Hindlimb muscle (tissue), 1 donor: ENCODE data around the gene LY6G5C. TPM values are rescaled to one million over a fixed set of nuclear protein-coding genes. Genes with fewer than 3 reads are reported as not detected.
"Not testable (repeated sequence)": the region's sequence is repeated elsewhere in the genome, so short reads cannot be mapped to it uniquely, and the experiment has no call there.

ENCODE experiments used
- DNase-seq: peaks from one replicate; pipeline ENCODE4 v3.0.0-alpha.2; 2013
- polyA plus RNA-seq: library from polyadenylated mRNA; unstranded; fragments of 120-200 nt; gene quantifications from one replicate; pipeline ENCODE4 v1.2.1, GENCODE V29; 2013; ENCODE audit not compliant: insufficient read length

Gene LY6G5C
- polyA plus RNA-seq, 1 donor: 6.3 TPM

DNA sequence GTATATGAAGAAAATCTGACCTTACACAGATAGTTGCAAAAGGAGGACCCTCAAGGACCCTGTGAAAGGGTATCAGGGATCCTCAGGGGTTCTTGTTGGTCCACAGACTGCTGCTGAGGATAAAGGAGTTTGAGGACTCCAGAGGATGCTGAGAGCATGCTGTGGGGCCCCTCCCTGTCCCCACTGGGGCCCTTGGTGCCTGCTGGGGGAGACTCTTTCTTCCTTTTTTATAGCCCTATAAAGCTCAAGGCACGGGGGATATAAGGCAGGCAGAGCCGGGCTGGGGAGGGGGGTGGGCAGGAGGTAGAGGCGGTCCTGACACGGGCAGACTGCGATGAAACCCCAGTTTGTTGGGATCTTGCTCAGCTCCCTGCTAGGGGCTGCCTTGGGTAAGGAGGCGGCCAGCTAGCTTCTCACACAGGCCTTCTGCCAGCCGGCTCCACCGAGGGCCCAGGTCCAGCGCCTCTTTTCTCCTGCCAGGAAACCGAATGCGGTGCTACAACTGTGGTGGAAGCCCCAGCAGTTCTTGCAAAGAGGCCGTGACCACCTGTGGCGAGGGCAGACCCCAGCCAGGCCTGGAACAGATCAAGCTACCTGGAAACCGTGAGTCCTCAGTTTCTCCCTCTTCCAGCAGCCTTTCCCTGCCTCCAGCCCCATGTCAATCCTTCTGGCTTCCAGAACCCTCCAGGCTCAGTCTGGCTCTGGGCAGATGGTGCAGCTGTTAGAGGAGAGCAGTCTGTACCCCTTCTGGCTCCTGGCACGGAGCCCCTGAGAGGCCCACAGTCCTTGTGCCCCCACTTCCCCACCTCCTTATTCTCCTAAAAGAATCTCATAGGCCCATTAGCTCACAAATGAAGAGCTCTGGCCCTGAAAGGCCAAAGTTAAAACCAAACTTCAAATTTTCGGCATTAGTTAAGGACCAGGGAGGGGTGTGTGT is 34.4 kb upstream of the LY6G5C start, which contains the start of gene LY6G6D:
Gene LY6G6D, plus strand, starts transcription at position 327 of the 937 bp plus-strand sequence. Its CDS starts 8 bp downstream, at position 335.
- no peak for DNase-seq

DNA sequence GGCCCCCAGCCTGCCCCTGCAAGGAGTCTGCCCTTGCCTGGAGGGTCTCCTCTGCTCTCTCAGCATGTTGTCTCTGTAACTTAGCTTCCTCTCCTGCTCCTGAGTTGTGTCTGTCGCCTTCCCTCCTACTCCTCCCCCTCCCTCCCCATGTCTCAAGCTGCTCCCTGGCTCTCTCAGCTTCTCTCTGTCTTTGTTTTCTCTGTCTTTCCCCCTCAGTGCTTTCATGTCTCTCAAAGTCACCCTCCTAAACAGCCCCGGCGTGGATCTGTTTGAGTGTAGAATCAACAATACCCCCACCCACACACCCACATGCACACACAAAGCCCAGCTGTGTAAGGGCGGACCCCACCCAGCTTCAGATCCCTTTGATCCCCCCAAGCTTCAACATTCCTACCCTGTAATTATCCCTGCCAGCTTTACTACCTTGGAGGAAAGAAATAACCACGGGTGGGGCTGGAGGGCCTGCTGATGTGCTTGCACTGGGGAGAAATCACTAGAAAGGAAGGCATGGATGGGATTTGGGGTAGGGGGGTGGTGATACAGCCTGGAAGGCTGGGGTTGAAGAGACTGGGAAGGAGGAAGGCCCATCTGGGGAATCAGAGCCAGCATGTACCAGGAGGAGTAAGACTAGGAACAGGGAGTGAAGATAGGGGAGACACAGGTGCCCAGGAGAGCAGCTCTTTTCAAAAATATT is 33.3 kb upstream of the LY6G5C start:
- no peak for DNase-seq

DNA sequence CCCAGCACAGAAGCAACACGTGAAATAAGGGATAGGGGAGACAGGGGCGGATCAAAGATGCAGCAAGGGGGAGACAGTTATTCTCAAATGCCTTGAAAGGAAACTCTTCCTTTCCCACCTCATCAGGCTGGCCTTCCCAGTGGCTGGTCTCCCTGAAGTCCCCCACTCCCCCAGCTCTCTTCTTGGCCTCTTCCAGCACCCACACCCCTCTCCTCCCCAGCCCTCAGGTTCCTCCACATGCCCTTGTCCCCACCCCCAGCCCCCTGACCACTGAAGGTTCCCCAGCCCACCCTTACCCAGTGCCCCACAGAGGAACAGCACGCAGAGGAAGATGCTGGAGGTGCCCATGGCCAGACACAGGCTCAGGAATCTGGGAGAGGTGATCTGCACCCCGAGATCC is 32.6 kb upstream of the LY6G5C start:
- DNase-seq: no peak

- no peak for DNase-seq
These were observed 31.4 kb upstream of the LY6G5C start for GRCh38 chr6:31712296-31712695.

- no peak for DNase-seq
These were observed 30.4 kb upstream of the LY6G5C start for GRCh38 chr6:31711233-31711632.

GRCh38 chr6:31710523-31711219 is 29.8 kb upstream of the LY6G5C start:
- no peak for DNase-seq

DNA sequence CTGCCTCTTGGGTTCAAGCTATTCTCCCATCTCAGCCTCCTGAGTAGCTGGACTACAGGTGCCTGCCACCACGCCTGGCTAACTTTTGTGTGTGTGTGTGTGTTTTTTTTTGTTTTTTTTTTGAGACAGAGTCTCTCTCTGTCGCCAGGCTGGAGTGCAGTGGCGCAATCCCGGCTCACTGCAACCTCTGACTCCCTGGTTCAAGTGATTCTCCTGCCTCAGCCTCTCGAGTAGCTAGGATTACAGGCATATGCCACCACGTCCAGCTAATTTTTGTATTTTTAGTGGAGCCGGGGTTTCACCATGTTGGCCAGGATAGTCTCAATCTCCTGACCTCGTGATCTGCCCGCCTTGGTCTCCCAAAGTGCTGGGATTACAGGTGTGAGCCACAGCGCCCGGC is 28.3 kb upstream of the LY6G5C start:
- DNase-seq: not testable (repeated sequence)

- no peak for DNase-seq
These were observed 27.4 kb upstream of the LY6G5C start for GRCh38 chr6:31708224-31708623.

DNA sequence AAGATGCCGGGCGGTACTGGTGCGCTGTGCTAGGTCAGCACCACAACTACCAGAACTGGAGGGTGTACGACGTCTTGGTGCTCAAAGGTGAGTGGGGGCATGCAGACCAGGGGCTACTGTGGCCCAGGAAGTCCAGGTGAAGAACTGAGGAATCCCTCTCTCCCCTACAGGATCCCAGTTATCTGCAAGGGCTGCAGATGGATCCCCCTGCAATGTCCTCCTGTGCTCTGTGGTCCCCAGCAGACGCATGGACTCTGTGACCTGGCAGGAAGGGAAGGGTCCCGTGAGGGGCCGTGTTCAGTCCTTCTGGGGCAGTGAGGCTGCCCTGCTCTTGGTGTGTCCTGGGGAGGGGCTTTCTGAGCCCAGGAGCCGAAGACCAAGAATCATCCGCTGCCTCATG is 26.8 kb upstream of the LY6G5C start:
- no peak for DNase-seq

GRCh38 chr6:31706599-31706998 is 25.7 kb upstream of the LY6G5C start, which contains the start of gene LY6G6F:
LY6G6F (plus strand) TSS chr6:31706866; CDS start chr6:31706907, 41 bp downstream.
- no peak for DNase-seq

DNA sequence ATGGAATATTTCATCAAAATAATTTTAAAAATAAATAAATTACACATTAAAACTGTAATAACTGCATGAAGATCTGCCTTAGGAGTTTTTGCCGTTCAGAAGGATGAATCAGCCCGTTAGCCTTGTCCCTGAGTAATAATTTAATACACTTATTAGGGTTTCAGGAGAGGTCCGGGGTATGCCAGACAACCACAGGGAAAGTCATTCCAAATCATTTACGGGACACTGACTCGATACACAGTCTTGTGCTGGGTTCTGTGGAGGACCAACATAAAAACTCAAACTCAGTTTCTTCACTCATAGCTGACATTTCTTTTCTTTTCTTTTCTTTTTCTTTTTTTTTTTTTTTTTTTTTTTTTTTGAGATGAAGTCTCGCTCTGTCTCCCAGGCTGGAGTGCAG is 25.1 kb upstream of the LY6G5C start:
- no peak for DNase-seq

- peak; percentile 99 for DNase-seq
These were observed 22.2 kb upstream of the LY6G5C start, which contains the start of gene ABHD16A for GRCh38 chr6:31702819-31703716. ABHD16A (minus strand) TSS chr6:31703324; CDS start chr6:31703281, 43 bp downstream.

DNA sequence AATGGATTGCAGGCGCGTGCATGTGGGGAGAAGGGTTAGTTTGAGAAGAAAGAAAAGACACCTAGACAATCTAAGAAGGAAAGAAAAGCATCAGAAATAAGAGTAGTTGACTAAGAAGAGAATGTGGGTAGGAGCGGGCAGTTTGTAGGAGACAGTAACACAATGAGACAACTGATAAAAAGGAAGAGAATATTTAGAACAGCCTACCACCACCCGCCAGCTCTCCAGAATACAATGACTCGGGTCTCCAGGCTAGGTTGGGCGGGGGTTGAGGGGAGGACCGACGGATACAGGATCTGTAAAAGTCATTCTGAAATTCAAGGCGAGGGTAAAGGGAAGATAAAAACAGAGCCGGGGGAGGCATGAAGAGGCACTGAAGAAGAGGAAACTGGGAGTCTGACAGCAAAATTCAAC is 21.5 kb upstream of the LY6G5C start:
- DNase-seq: no peak

- DNase-seq: peak; percentile 60
These were observed 21.0 kb upstream of the LY6G5C start for GRCh38 chr6:31701666-31702404.

- DNase-seq: no peak
These were observed 20.0 kb upstream of the LY6G5C start for GRCh38 chr6:31700740-31701401.

DNA sequence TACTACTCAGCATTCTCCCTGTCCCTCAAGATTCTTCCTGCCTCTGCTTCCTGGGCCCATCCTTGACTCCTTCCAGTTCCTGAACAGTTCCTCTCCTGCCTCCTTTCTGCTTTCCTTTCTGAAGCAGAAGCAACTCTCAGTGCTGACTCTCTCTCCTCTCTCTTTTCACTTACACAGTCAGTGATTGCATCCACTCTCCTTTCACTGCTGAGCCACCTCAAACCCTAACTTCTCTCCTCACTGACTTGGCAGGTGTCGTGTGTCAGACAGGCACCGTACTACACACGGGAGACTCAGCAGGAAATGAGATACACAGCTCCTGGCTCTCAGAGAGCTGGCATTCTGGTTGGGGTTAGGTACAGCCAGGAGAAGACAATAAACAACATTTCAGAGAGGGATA is 16.7 kb upstream of the LY6G5C start:
- DNase-seq: no peak

- no peak for DNase-seq
These were observed 12.7 kb upstream of the LY6G5C start for GRCh38 chr6:31693535-31693934.

DNA sequence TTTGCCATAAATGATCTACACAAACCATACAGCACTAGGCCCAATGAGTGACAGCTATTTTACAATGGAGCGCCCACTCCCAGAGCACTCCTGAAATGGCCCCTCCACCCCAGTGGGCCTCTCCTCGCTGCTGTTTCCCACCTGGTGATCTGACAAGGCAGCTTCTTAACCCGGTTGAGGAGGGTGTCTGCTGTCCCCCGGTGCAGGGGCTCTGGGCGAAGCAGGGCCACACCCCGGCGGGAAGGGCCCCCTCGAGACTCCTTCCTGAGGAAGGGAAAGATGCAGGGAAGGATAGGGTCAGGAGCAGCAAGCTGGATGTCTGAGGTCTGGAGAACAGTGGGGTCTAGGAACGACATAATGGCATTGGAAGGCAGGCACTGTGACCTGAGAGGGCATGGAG is 12.0 kb upstream of the LY6G5C start:
- no peak for DNase-seq

DNA sequence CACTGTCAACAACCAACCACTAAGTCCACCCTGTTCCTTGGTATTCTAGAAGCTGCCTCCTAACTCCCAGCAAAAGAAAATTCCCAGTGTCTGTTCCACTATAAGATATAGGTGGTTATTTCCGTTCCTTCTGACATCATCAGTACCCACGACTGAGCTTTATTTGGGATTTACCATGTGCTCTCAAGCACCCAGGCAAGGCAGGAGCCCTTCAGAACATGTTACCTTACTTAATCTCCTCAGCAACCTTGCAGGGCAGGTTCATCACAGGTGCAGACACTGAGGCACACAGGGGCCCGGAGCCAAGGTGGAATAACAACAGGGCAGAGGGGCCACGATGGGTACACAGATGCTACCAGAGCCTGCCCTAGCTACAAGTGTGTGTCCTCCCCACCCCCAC is 11.5 kb upstream of the LY6G5C start:
- DNase-seq: no peak

DNA sequence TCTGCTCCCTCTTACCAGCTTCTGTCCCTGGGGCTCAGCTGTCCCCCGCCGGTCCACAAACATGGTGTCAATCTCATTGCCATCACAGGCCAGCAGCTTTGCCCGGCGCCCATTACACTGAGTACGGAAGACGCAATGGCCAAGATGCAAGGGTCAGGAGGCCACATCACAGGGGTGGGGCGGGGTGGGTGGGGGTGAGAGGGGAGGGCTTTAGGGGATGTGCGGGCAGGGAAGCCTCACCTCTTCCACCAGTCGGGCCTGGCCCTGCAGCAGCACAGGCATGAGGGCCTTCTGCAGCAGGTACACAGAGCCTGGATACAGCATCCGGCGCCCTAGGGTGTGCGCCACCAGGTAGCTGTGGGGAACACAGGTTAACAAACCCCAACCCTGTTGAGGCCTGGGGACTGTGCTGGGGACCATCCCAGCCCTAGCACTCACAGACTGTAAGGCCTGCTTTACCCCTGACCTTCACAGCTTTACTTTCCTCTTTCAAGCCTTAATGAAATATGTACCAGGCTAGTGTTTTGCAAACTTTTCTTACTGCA is 10.8 kb upstream of the LY6G5C start:
- DNase-seq: no peak
